HG03025 (cell line): ENCODE measurements around the gene UBE2S.
A peak's percentile ranks its signal among the peaks of the same experiment; 100 is the strongest.
"Not testable (repeated sequence)": the region's sequence is repeated elsewhere in the genome, so short reads cannot be mapped to it uniquely, and the experiment has no call there.

Experiments used
- ATAC-seq: cut with Tn5 transposase; IDR thresholded peaks from one replicate; pipeline ENCODE4 v1.9.1; 2021; ENCODE audit warnings: mild to moderate bottlenecking, moderate library complexity; ENCODE audit not compliant: unreplicated experiment, low FRiP score

Gene UBE2S

GRCh38 chr19:55440411-55441105 is 33.0 kb upstream of the UBE2S start:
- ATAC-seq: no peak

- ATAC-seq: no peak
These were observed 31.5 kb upstream of the UBE2S start for GRCh38 chr19:55439052-55439451.

- no peak for ATAC-seq
These were observed 29.8 kb upstream of the UBE2S start for GRCh38 chr19:55437410-55437809.

GRCh38 chr19:55436847-55437246 is 29.3 kb upstream of the UBE2S start:
- no peak for ATAC-seq

- ATAC-seq: no peak
These were observed 27.4 kb upstream of the UBE2S start for GRCh38 chr19:55435020-55435419.

- no peak for ATAC-seq
These were observed 26.9 kb upstream of the UBE2S start for GRCh38 chr19:55434356-55434919.

- no peak for ATAC-seq
These were observed 25.7 kb upstream of the UBE2S start for GRCh38 chr19:55433292-55433691.

- ATAC-seq: no peak
These were observed 24.8 kb upstream of the UBE2S start for GRCh38 chr19:55432241-55432959.

- no peak for ATAC-seq
These were observed 23.6 kb upstream of the UBE2S start for GRCh38 chr19:55431183-55431582.

GRCh38 chr19:55426042-55426441 is 18.5 kb upstream of the UBE2S start:
- ATAC-seq: no peak

- ATAC-seq: no peak
These were observed 16.9 kb upstream of the UBE2S start for GRCh38 chr19:55424518-55424917.

GRCh38 chr19:55423225-55424005 is 15.8 kb upstream of the UBE2S start:
- no peak for ATAC-seq

GRCh38 chr19:55421281-55421680 is 13.7 kb upstream of the UBE2S start:
- not testable (repeated sequence) for ATAC-seq

GRCh38 chr19:55419624-55420236 is 12.1 kb upstream of the UBE2S start:
- no peak for ATAC-seq

- no peak for ATAC-seq
These were observed 11.5 kb upstream of the UBE2S start for GRCh38 chr19:55419103-55419502.

GRCh38 chr19:55418185-55418584 is 10.6 kb upstream of the UBE2S start:
- no peak for ATAC-seq

- ATAC-seq: no peak
These were observed 2.6 kb upstream of the UBE2S start for GRCh38 chr19:55410168-55410567.

- not testable (repeated sequence) for ATAC-seq
These were observed 1.6 kb upstream of the UBE2S start for GRCh38 chr19:55409179-55409578.

- no peak for ATAC-seq
These were observed 915 bp upstream of the UBE2S start for GRCh38 chr19:55408533-55408872.

- peak; percentile 79 for ATAC-seq
These were observed 378 bp upstream of the UBE2S start for GRCh38 chr19:55407800-55408532.
